ENCODE data around the gene ETV4. TPM values are rescaled to one million over a fixed set of nuclear protein-coding genes. Genes with fewer than 3 reads are reported as not detected.

ETV4 gene
- total and polyA plus RNA-seq, 2 of the 13 experiments (the other 11 are each of a cell fraction or from before 2014, with no cell fraction given) = 128 to 330 TPM

GRCh38 chr17:43578699-43579565 lies 32.8 kb upstream of the ETV4 start (continued):
- no peak for TF ChIP-seq ZBTB10 (CRISPR knock-in tag; IDR thresholded peaks at IDR 0.05; ENCODE audit: borderline replicate concordance)
- TF ChIP-seq ZNF343 (CRISPR knock-in tag; IDR thresholded peaks at IDR 0.05) = no peak
- TF ChIP-seq MAZ (IDR thresholded peaks at IDR 0.05; ENCODE audit: borderline replicate concordance, low read depth, low read length) = no peak
- peak; percentile 71; the same call in 1 of the 2 replicates for TF ChIP-seq MAZ (CRISPR knock-in tag; IDR thresholded peaks at IDR 0.05; ENCODE audit: low read depth)
- no peak for TF ChIP-seq ZFX (CRISPR knock-in tag; IDR thresholded peaks at IDR 0.05; ENCODE audit: low read depth)
- TF ChIP-seq PAXIP1 (CRISPR knock-in tag; conservative IDR thresholded peaks at IDR 0.05) = peak; percentile 73
- TF ChIP-seq ZHX1 (CRISPR knock-in tag; IDR thresholded peaks at IDR 0.05; ENCODE audit: low read depth) = 0 out of 2 replicates have a peak, but pooled peaks have one; percentile 26
- no peak for TF ChIP-seq BRD4 (CRISPR knock-in tag; IDR thresholded peaks at IDR 0.05)
- no peak; the same call in 1 of the 2 replicates for TF ChIP-seq PHF8 (CRISPR knock-in tag; IDR thresholded peaks at IDR 0.05)
- no peak for TF ChIP-seq ARNT2 (CRISPR knock-in tag; IDR thresholded peaks at IDR 0.05; ENCODE audit: low read depth)
- TF ChIP-seq ZNF768 (CRISPR knock-in tag; IDR thresholded peaks at IDR 0.05) = no peak
- TF ChIP-seq ZFP37 (CRISPR knock-in tag; IDR thresholded peaks at IDR 0.05; ENCODE audit: borderline replicate concordance) = no peak
- TF ChIP-seq TERF1 (CRISPR knock-in tag; IDR thresholded peaks at IDR 0.05) = no peak
- TF ChIP-seq SMYD3 (CRISPR knock-in tag; IDR thresholded peaks at IDR 0.05) = no peak
- no peak for TF ChIP-seq ZNF432 (CRISPR knock-in tag; IDR thresholded peaks at IDR 0.05; ENCODE audit: borderline replicate concordance)
- peak; percentile 17 for TF ChIP-seq ZNF883 (CRISPR knock-in tag; IDR thresholded peaks at IDR 0.05; ENCODE audit: not compliant biosample characterization)
- TF ChIP-seq MBD4 (IDR thresholded peaks at IDR 0.05; ENCODE audit: borderline replicate concordance, low read length) = no peak
- TF ChIP-seq ZSCAN20 (CRISPR knock-in tag; IDR thresholded peaks at IDR 0.05; ENCODE audit: borderline replicate concordance) = no peak
